HG03354 (cell line): ENCODE data around the gene C6orf15.
"Not testable (repeated sequence)": the region's sequence is repeated elsewhere in the genome, so short reads cannot be mapped to it uniquely, and the experiment has no call there.

Source experiments
- ATAC-seq: cut with Tn5 transposase; IDR thresholded peaks from one replicate; pipeline ENCODE4 v1.9.1; 2021; ENCODE audit warnings: mild to moderate bottlenecking; ENCODE audit not compliant: unreplicated experiment, poor library complexity, severe bottlenecking

The C6orf15 gene

GRCh38 chr6:31079656-31080261, 32.6 kb downstream of the C6orf15 start:
- no peak for ATAC-seq

DNA sequence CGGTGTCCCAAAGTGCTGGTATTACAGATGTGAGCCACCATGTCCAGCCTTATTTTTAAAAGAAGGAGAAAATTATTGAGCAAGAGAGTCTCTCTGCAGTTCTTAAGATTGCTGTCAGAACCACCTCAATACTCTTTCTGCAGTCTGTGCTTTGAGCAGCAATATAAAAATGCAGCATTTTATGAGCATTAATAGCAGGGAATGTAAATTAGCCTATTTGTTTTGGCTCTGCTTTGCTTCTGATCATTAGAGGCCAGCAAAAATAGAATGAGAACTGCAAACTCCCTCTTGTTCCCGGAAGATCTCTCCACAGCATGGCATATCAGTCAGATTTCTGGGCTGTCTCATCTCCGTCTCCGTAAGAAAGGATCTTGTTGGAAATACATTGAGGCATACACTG, 35.8 kb downstream of the C6orf15 start:
- no peak for ATAC-seq

DNA sequence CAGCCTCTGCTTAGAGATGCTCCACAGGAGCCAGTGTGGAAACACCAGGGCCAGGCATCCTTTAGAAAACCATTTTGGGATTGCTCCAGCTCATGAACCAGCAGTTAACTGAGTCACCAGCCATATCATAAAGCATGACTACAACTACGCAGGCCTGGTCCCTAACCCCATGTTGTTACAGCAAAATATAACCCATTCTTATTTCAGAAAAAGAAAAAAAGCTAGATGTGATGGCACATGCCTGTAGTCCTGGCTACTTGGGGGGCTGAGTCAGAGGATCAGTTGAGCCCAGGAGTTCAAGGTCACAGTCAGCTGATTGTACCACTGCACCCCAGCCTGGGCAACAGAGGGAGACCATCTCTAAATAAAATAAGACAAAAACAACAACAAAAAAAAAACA, 36.8 kb downstream of the C6orf15 start:
- no peak for ATAC-seq

- no peak for ATAC-seq
These were observed 38.0 kb downstream of the C6orf15 start for GRCh38 chr6:31074401-31074800.

GRCh38 chr6:31070711-31071197, 41.6 kb downstream of the C6orf15 start:
- no peak for ATAC-seq

DNA sequence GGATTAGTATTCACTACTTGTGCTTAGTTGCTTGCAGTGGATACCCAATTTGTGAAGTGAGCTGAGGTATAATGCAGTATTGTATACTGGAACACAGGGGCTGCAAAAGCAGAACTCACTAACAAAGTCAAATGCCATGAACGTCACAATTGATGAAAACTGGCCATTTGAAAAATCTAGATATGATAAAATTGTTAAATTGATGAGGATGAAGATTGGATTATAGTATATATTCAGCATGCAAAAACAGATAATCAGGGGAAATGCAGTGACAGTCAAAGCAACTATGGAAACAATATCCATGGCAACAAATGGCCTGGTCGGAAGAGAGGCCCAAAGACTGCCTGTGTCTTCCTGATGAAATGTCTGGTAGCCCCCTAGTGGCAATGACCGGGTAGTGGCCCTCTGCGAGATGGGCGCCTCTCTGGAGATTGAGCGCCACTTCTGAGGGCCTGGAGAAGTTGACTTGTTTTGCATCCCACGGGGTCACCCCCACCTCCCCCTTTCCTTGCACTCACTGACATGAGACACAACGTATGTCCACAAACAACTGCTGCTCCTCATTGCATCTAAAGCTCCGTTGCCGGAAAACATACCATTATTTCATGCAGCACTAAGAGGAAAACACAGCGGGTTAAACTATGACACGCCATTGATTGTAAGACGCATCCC, 43.6 kb downstream of the C6orf15 start:
- peak; percentile 72 for ATAC-seq

DNA sequence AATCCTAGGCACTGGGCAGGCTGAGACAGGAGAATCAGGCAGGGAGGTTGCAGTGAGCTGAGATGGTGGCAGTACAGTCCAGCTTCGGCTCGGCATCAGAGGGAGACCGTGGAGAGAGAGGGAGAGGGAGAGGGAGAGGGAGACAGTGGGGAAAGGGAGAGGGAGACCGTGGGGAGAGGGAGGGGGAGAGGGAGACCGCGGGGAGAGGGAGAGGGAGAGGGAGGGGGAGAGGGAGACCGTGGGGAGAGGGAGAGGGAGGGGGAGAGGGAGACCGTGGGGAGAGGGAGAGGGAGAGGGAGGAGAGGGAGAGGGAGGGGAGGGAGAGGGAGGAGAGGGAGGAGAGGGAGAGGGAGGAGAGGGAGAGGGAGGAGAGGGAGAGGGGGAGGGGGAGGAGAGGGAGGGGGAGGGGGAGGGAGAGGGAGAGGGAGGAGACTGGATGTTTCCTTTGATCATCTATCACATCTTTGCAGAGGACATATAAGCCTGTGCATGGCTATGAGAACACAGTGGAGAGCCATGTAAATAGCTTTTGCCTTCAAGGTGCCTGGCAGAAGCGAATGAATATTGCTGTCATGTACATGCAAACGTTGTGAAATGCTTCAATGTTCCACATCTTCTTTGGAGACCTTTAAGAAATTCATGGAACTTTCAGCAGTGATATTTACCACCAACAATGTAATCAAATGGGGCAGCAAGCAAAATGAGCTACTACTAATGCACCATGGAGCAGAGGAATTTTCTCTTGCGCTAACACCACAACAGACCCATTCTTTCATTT, 44.3 kb downstream of the C6orf15 start:
- ATAC-seq = not testable (repeated sequence)

DNA sequence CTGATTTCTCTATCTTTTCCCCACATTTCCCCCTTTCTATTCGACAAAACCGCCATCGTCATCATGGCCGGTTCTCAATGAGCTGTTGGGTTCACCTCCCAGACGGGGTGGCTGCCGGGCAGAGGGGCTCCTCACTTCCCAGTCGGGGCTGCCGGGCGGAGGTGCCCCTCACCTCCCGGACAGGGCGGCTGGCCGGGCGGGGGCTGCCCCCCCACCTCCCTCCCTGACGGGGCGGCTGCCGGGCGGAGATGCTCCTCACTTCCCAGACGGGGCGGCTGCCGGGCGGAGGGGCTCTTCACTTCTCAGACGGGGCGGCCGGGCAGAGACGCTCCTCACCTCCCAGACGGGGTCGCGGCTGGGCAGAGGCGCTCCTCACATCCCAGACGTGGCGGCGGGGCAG, 45.3 kb downstream of the C6orf15 start:
- not testable (repeated sequence) for ATAC-seq

GRCh38 chr6:31065556-31065955, 46.8 kb downstream of the C6orf15 start:
- no peak for ATAC-seq

DNA sequence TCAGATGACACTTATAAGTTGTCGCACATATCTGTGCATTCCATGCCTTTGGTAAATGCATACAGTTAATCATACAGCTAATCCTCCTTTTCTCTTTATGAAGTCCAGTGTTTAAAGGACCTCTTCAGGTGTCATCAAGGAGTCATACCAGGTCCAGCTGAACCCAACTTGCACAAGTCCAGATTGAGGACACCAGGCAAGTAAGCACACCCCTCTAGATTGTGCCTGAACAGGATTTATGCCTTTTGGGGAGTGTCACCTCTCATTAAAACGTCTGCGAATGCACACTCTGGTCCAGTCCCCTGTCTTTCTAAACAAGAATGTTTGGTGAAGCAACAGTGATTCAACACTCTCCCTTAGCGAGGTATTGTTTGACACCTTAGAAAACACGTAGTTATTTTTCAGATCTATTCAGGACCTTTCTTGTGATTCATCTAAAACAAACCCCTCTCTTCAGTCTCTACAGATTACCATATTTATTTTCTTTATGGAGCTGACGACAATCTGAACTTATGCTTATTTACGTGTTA, 48.4 kb downstream of the C6orf15 start:
- no peak for ATAC-seq
